Measurements from ENCODE around the gene KRT36.

The KRT36 gene

GRCh38 chr17:41523787-41524186 is 34.1 kb upstream of the KRT36 start:
- H3K9me3 ChIP-seq (ENCODE audit: insufficient read depth, low read depth, low read length) = no peaks in the 10 kb centered on the region
- no peak for TF ChIP-seq EZH2phosphoT487 (IDR thresholded peaks at IDR 0.05; ENCODE audit: borderline replicate concordance)
- TF ChIP-seq, protein P1, sequence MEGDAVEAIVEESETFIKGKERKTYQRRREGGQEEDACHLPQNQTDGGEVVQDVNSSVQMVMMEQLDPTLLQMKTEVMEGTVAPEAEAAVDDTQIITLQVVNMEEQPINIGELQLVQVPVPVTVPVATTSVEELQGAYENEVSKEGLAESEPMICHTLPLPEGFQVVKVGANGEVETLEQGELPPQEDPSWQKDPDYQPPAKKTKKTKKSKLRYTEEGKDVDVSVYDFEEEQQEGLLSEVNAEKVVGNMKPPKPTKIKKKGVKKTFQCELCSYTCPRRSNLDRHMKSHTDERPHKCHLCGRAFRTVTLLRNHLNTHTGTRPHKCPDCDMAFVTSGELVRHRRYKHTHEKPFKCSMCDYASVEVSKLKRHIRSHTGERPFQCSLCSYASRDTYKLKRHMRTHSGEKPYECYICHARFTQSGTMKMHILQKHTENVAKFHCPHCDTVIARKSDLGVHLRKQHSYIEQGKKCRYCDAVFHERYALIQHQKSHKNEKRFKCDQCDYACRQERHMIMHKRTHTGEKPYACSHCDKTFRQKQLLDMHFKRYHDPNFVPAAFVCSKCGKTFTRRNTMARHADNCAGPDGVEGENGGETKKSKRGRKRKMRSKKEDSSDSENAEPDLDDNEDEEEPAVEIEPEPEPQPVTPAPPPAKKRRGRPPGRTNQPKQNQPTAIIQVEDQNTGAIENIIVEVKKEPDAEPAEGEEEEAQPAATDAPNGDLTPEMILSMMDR (conservative IDR thresholded peaks at IDR 0.05; ENCODE audit: low read length) = no peak
- H3K27me3 ChIP-seq (ENCODE audit: insufficient read depth, low read length, poor library complexity, severe bottlenecking) = no peaks in the 10 kb centered on the region
- H3K4me3 ChIP-seq (ENCODE audit: low read length, poor library complexity, severe bottlenecking) = no peak overlapping the region
- H3K4me1 ChIP-seq (ENCODE audit: insufficient read depth, low read length, poor library complexity, severe bottlenecking) = no peaks in the 10 kb centered on the region
- H3K79me2 ChIP-seq (ENCODE audit: insufficient read depth, low read length) = no peaks in the 10 kb centered on the region
- no peak overlapping the region for H2AFZ ChIP-seq (ENCODE audit: low read length)
- H3K9ac ChIP-seq (ENCODE audit: low read depth, low read length, poor library complexity, severe bottlenecking) = no peak overlapping the region
- H3K9me2 ChIP-seq (replicated peaks; ENCODE audit: low read depth, low read length) = no peaks in the 10 kb centered on the region
- H3K36me3 ChIP-seq (ENCODE audit: insufficient read depth, low read length) = no peaks in the 10 kb centered on the region
- no peaks in the 10 kb centered on the region for H3F3A ChIP-seq (ENCODE audit: low read depth)
- no peak overlapping the region for H3K4me2 ChIP-seq (ENCODE audit: low read depth, low read length, poor library complexity, severe bottlenecking)
- no peaks in the 10 kb centered on the region for H4K20me1 ChIP-seq (ENCODE audit: insufficient read depth, low read length, poor library complexity, severe bottlenecking)

DNA sequence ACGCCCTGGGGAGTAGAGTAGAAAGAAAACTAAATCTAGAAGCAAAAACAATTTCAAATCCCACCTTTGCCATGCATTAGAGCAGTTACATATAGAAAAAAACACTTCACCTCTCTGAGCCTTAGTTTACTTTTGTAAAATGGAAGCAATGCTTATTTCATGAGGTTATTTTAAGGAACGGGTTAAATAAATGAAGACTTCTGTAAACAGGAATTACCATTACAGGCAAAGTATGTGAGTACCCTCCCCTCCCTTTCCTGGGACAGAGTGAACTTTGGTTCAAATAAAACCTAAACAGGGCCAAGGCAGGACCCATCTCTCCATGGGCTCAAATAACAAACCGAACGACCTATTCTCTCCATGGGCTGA is 33.5 kb upstream of the KRT36 start:
- no peaks in the 10 kb centered on the region for H3K4me1 ChIP-seq (ENCODE audit: insufficient read depth, low read length, poor library complexity, severe bottlenecking)
- no peaks in the 10 kb centered on the region for H3K27me3 ChIP-seq (ENCODE audit: insufficient read depth, low read length, poor library complexity, severe bottlenecking)
- no peak overlapping the region for H3K9ac ChIP-seq (ENCODE audit: low read depth, low read length, poor library complexity, severe bottlenecking)
- no peak overlapping the region for H2AFZ ChIP-seq (ENCODE audit: low read length)
- no peaks in the 10 kb centered on the region for H4K20me1 ChIP-seq (ENCODE audit: insufficient read depth, low read length, poor library complexity, severe bottlenecking)
- no peaks in the 10 kb centered on the region for H3K9me3 ChIP-seq (ENCODE audit: insufficient read depth, low read depth, low read length)
- H3K36me3 ChIP-seq (ENCODE audit: insufficient read depth, low read length) = no peaks in the 10 kb centered on the region
- H3F3A ChIP-seq (ENCODE audit: low read depth) = no peaks in the 10 kb centered on the region
- TF ChIP-seq, protein P1 (conservative IDR thresholded peaks at IDR 0.05; ENCODE audit: low read length) = no peak
- TF ChIP-seq EZH2phosphoT487 (IDR thresholded peaks at IDR 0.05; ENCODE audit: borderline replicate concordance) = no peak
- H3K9me2 ChIP-seq (replicated peaks; ENCODE audit: low read depth, low read length) = no peaks in the 10 kb centered on the region
- H3K4me2 ChIP-seq (ENCODE audit: low read depth, low read length, poor library complexity, severe bottlenecking) = no peak overlapping the region
- H3K4me3 ChIP-seq (ENCODE audit: low read length, poor library complexity, severe bottlenecking) = no peak overlapping the region
- no peaks in the 10 kb centered on the region for H3K79me2 ChIP-seq (ENCODE audit: insufficient read depth, low read length)

GRCh38 chr17:41522301-41523224 is 32.9 kb upstream of the KRT36 start:
- no peaks in the 10 kb centered on the region for H3F3A ChIP-seq (ENCODE audit: low read depth)
- H3K4me3 ChIP-seq (ENCODE audit: low read length, poor library complexity, severe bottlenecking) = no peak overlapping the region
- no peak overlapping the region for H3K4me2 ChIP-seq (ENCODE audit: low read depth, low read length, poor library complexity, severe bottlenecking)
- H3K9ac ChIP-seq (ENCODE audit: low read depth, low read length, poor library complexity, severe bottlenecking) = no peak overlapping the region
- H3K4me1 ChIP-seq (ENCODE audit: insufficient read depth, low read length, poor library complexity, severe bottlenecking) = no peaks in the 10 kb centered on the region
- no peaks in the 10 kb centered on the region for H3K36me3 ChIP-seq (ENCODE audit: insufficient read depth, low read length)
- no peaks in the 10 kb centered on the region for H3K9me3 ChIP-seq (ENCODE audit: insufficient read depth, low read depth, low read length)
- TF ChIP-seq, protein P1 (conservative IDR thresholded peaks at IDR 0.05; ENCODE audit: low read length) = no peak
- TF ChIP-seq EZH2phosphoT487 (IDR thresholded peaks at IDR 0.05; ENCODE audit: borderline replicate concordance) = no peak
- H3K79me2 ChIP-seq (ENCODE audit: insufficient read depth, low read length) = no peaks in the 10 kb centered on the region
- no peak overlapping the region for H2AFZ ChIP-seq (ENCODE audit: low read length)
- no peaks in the 10 kb centered on the region for H4K20me1 ChIP-seq (ENCODE audit: insufficient read depth, low read length, poor library complexity, severe bottlenecking)
- no peaks in the 10 kb centered on the region for H3K9me2 ChIP-seq (replicated peaks; ENCODE audit: low read depth, low read length)
- no peaks in the 10 kb centered on the region for H3K27me3 ChIP-seq (ENCODE audit: insufficient read depth, low read length, poor library complexity, severe bottlenecking)

Measured in Loucy (cell line).